Endothelial cell of umbilical vein (primary cell): ENCODE measurements around the gene TUBB3. TPM values are rescaled to one million over a fixed set of nuclear protein-coding genes. Genes with fewer than 3 reads are reported as not detected.

Experiments used
- BruUV-seq: library from RNA; stranded (reverse); fragments of 400-500 nt; replicated peaks from 2 replicates; lab custom pipeline; 2021; lab: Mats Ljungman, UMichigan
- CTCF ChIA-PET: fragments of 300-600, 350-600 bp; sonication (Branson Sonifier 250); formaldehyde crosslinking; loops from one replicate; lab custom pipeline; 2021; ENCODE audit warnings: antibody characterized with exemption, inconsistent platforms; lab: Charles Lee
- POLR2A ChIA-PET: fragments of 300-600, 350-600 bp; sonication (Branson Sonifier 250); formaldehyde crosslinking; loops from one replicate; lab custom pipeline; 2021; ENCODE audit warnings: antibody characterized with exemption, inconsistent platforms; lab: Charles Lee
- DNase-seq: peaks from one replicate; pipeline ENCODE4 v3.0.0-alpha.2; 2011; ENCODE audit warnings: low read depth, low spot score
- FAIRE-seq: peaks from 2 replicates; lab custom pipeline; 2011; peaks lifted over from hg19 to GRCh38; lab: Jason Lieb, UNC
- H2AFZ ChIP-seq: 2 replicates; pipeline ENCODE4 v1.6.0; 2012; ENCODE audit warnings: low read depth, low read length, control low read depth, inconsistent platforms
- H3K27ac ChIP-seq: 2 replicates; pipeline ENCODE4 v1.5.1; 2011; ENCODE audit warnings: low read depth, mild to moderate bottlenecking, control low read depth, low read length, moderate library complexity; ENCODE audit not compliant: insufficient read depth
- H3K27me3 ChIP-seq, 2 experiments: 2 replicates each; pipeline versions ENCODE4 v1.6.0 to v1.6.1; 2011; ENCODE audit warnings: low read length in 2 of 2, mixed read lengths in 1 of 2; ENCODE audit not compliant: control insufficient read depth in 2 of 2, insufficient read depth in 2 of 2
- H3K36me3 ChIP-seq, 2 experiments: 2 replicates in 1 of 2; 3 replicates in 1 of 2; pipeline ENCODE4 v1.5.1; 2011; ENCODE audit warnings: low read length in 2 of 2, mild to moderate bottlenecking in 1 of 2, moderate library complexity in 1 of 2; ENCODE audit not compliant: control insufficient read depth in 2 of 2, insufficient read depth in 2 of 2; ENCODE audit errors: extremely low read depth in 1 of 2
- H3K4me1 ChIP-seq: 3 replicates; pipeline ENCODE4 v1.5.1; 2011; ENCODE audit warnings: mild to moderate bottlenecking, low read length; ENCODE audit not compliant: control insufficient read depth, insufficient read depth; ENCODE audit errors: extremely low read depth
- H3K4me2 ChIP-seq: 2 replicates; pipeline ENCODE4 v1.6.1; 2011; ENCODE audit warnings: low read length, control low read depth, mixed read lengths; ENCODE audit not compliant: insufficient read depth
- H3K4me3 ChIP-seq, 3 experiments: fragments of 200-600 bp in 1 of 3; sonication (generic), shearing (Covaris generic) in 1 of 3; replicated peaks in 1 of 3; 2 replicates each; pipeline ENCODE4 v1.5.1; 2011 to 2016; ENCODE audit warnings: control low read depth in 3 of 3, low read length in 3 of 3, mild to moderate bottlenecking in 2 of 3, inconsistent platforms in 1 of 3, low read depth in 1 of 3, moderate library complexity in 1 of 3; ENCODE audit not compliant: insufficient read depth in 1 of 3
- H3K79me2 ChIP-seq: 2 replicates; pipeline ENCODE4 v1.6.0; 2012; ENCODE audit warnings: low read length, inconsistent platforms; ENCODE audit not compliant: control insufficient read depth, insufficient read depth
- H3K9ac ChIP-seq: replicated peaks from 2 replicates; pipeline ENCODE3; 2011; ENCODE audit warnings: low read length, control low read depth; ENCODE audit not compliant: insufficient read depth; ENCODE audit errors: extremely low read depth
- H3K9me1 ChIP-seq: replicated peaks from 3 replicates; pipeline ENCODE4 v1.6.0; 2011; ENCODE audit warnings: mild to moderate bottlenecking, low read length; ENCODE audit not compliant: control insufficient read depth, insufficient read depth; ENCODE audit errors: extremely low read depth
- H3K9me3 ChIP-seq: replicated peaks from 2 replicates; pipeline ENCODE4 v1.5.1; 2012; ENCODE audit warnings: low read length, inconsistent platforms; ENCODE audit not compliant: control insufficient read depth, insufficient read depth
- H4K20me1 ChIP-seq: replicated peaks from 2 replicates; pipeline ENCODE3; 2011; ENCODE audit warnings: mild to moderate bottlenecking, low read length; ENCODE audit not compliant: control insufficient read depth, insufficient read depth; ENCODE audit errors: extremely low read depth
- EZH2 ChIP-seq: IDR thresholded peaks from 2 replicates; pipeline ENCODE4 v1.6.1; 2012; ENCODE audit warnings: borderline replicate concordance, low read depth, mild to moderate bottlenecking, moderate library complexity, low read length, inconsistent platforms; ENCODE audit not compliant: severe bottlenecking
- FOS ChIP-seq: IDR thresholded peaks from 2 replicates; pipeline ENCODE4 v1.6.1; 2011; ENCODE audit warnings: mild to moderate bottlenecking, low read length, moderate library complexity, borderline replicate concordance; ENCODE audit not compliant: insufficient read depth
- GATA2 ChIP-seq: IDR thresholded peaks from 2 replicates; pipeline ENCODE4 v1.7.0; 2011; ENCODE audit warnings: low read depth, mild to moderate bottlenecking, moderate library complexity, mixed read lengths, low read length; ENCODE audit not compliant: insufficient read length, insufficient read depth
- JUN ChIP-seq: IDR thresholded peaks from 2 replicates; pipeline ENCODE4 v1.6.1; 2011; ENCODE audit warnings: borderline replicate concordance, low read depth; ENCODE audit not compliant: insufficient read length, insufficient read depth
- MYC ChIP-seq: IDR thresholded peaks from one replicate; pipeline ENCODE4 v1.6.1; 2011; ENCODE audit warnings: mild to moderate bottlenecking, low read depth, low read length
- dilution Hi-C: fragments of 300-500 bp; cut with MboI; formaldehyde crosslinking; loops from one replicate; pipeline ENCODE4 v1.15.0; 2019; ENCODE audit warnings: low sequenced_read_pairs; ENCODE audit not compliant: extremely low pct_ligation_motif_present
- intact Hi-C: fragments of 100-400 bp; cut with micrococcal nuclease; formaldehyde crosslinking; loops from one replicate; pipeline ENCODE4 v1.10.0; 2022
- polyA plus RNA-seq, 4 experiments: library from polyadenylated mRNA; depleted of rRNA in 3 of 4; stranded (reverse) in 3 of 4; unstranded in 1 of 4; fragments of >200 nt; gene quantifications; 2 replicates each; pipeline versions ENCODE4 v1.2.1 to v1.2.3, GENCODE V29; 2011 to 2012; ENCODE audit warnings: missing spikeins in 1 of 4
- total RNA-seq: library from RNA; stranded (reverse); gene quantifications from 2 replicates; pipeline ENCODE4 v1.2.3, GENCODE V29; 2021
- TF ChIP-seq, protein P1 (sequence below), 2 donors: IDR thresholded peaks; 1 replicate in 1 of 2; 2 replicates in 1 of 2; pipeline ENCODE4 v1.5.1; 2011; ENCODE audit warnings: low read length in 2 of 2, mild to moderate bottlenecking in 2 of 2, moderate library complexity in 2 of 2, control low read depth in 1 of 2, inconsistent platforms in 1 of 2, low read depth in 1 of 2; ENCODE audit not compliant: insufficient read depth in 1 of 2; ENCODE audit errors: extremely low read depth in 1 of 2

The TUBB3 gene
- total and polyA plus RNA-seq, 2 donors (not counting 3 experiments of a cell fraction or from before 2014, with no cell fraction given), result 170 to 215 TPM

DNA sequence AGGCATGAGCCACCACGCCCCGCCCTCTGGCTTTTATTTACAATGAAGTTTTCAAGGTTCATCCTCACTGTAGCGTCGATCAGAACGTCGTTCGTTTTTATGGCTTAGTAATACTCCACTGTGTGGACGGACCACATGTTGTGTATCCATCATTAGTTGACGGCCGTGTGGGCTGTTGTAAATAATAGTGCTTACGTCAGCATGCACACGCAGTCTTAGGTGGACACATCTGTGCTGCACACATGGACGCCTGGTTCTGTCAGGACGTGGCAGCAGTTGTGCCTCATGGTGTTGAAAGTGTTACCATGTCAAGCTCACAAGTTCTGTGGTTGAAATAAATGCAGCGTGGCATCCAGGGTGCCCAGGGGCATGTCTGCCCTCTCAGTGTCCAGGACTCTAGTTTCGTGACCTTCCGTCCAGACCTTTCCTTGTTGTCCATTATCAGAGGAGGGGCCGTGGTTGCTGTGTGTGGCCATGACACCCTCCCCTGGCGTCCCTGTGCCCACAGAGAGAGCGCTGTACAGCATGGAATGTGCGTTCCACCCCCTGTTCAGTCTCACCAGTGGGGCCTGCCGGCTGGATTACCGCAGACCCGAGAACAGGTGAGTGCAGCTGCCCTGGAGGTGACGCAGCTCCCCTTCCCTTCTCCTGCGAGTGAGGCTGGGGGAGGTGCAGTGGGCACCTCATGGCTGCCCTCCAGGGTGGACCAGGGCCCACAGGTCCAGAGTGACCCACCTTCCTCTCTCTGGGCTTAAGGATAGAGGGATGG lies 27.5 kb upstream of the TUBB3 start:
- no peaks in the 10 kb centered on the region for H3K9me3 ChIP-seq
- no peak for DNase-seq
- CTCF ChIA-PET, result interaction anchor here (0.9 kb wide), 1 partner anchor 10 kb away, joined by 3 read pairs; no protein-coding TSS in a partner anchor
- H3K4me3 ChIP-seq, result no peak overlapping the region
- H3K4me2 ChIP-seq, result no peak overlapping the region
- H3K27ac ChIP-seq, result no peak overlapping the region
- no peaks in the 10 kb centered on the region for H3K9me1 ChIP-seq
- no peak for FAIRE-seq
- POLR2A ChIA-PET, result no interaction called here
- H3K4me1 ChIP-seq, result no peaks in the 10 kb centered on the region
- peaks cover 17 to 59% of the 10 kb centered on the region in 2 experiments for H3K36me3 ChIP-seq
- H2AFZ ChIP-seq, result no peak overlapping the region
- dilution Hi-C loops, result no loop called here
- H4K20me1 ChIP-seq, result peaks cover 2% of the 10 kb centered on the region
- no TSS peak for BruUV-seq
- H3K9ac ChIP-seq, result no peak overlapping the region
- H3K27me3 ChIP-seq, result no peaks in the 10 kb centered on the region
- no peaks in the 10 kb centered on the region for H3K79me2 ChIP-seq
- intact Hi-C loops, result no loop called here
- TF ChIP-seq, protein P1, sequence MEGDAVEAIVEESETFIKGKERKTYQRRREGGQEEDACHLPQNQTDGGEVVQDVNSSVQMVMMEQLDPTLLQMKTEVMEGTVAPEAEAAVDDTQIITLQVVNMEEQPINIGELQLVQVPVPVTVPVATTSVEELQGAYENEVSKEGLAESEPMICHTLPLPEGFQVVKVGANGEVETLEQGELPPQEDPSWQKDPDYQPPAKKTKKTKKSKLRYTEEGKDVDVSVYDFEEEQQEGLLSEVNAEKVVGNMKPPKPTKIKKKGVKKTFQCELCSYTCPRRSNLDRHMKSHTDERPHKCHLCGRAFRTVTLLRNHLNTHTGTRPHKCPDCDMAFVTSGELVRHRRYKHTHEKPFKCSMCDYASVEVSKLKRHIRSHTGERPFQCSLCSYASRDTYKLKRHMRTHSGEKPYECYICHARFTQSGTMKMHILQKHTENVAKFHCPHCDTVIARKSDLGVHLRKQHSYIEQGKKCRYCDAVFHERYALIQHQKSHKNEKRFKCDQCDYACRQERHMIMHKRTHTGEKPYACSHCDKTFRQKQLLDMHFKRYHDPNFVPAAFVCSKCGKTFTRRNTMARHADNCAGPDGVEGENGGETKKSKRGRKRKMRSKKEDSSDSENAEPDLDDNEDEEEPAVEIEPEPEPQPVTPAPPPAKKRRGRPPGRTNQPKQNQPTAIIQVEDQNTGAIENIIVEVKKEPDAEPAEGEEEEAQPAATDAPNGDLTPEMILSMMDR (IDR thresholded peaks at IDR 0.05; ENCODE audit: extremely low read depth in 1 of 2, insufficient read depth in 1 of 2, low read depth in 1 of 2, low read length in 2 of 2), result no peak
- TF ChIP-seq EZH2, result no peak
- no peak for TF ChIP-seq JUN
- TF ChIP-seq MYC, result no peak
- TF ChIP-seq FOS, result no peak
- no peak for TF ChIP-seq GATA2
